NB4 (cell line): ENCODE measurements around the gene KRT83.

ENCODE experiments used
- DNase-seq: peaks from one replicate; pipeline ENCODE4 v3.0.0; 2010; ENCODE audit warnings: low read depth
- H3K4me3 ChIP-seq: one replicate; pipeline ENCODE4 v1.5.1; 2011; ENCODE audit warnings: mild to moderate bottlenecking, low read depth, low read length, moderate library complexity
- CTCF ChIP-seq: IDR thresholded peaks from one replicate; pipeline ENCODE4 v1.5.1; 2012; ENCODE audit warnings: low read depth, low read length
- MAX ChIP-seq: IDR thresholded peaks from 2 replicates; pipeline ENCODE4 v1.6.1; 2011; ENCODE audit warnings: low read depth, low read length
- MYC ChIP-seq: IDR thresholded peaks from 2 replicates; pipeline ENCODE4 v1.6.1; 2011; ENCODE audit warnings: low read depth, low read length
- POLR2A ChIP-seq: IDR thresholded peaks from 2 replicates; pipeline ENCODE4 v1.6.1; 2011; ENCODE audit warnings: mild to moderate bottlenecking; ENCODE audit not compliant: insufficient read length; ENCODE audit errors: extremely low read depth

Gene KRT83

GRCh38 chr12:52356762-52357580, 35.8 kb upstream of the KRT83 start:
- no peak for TF ChIP-seq MYC
- TF ChIP-seq MAX = no peak
- no peak for DNase-seq
- no peak overlapping the region for H3K4me3 ChIP-seq

GRCh38 chr12:52356031-52356761, 35.0 kb upstream of the KRT83 start:
- no peak for DNase-seq
- H3K4me3 ChIP-seq = no peak overlapping the region
- no peak for TF ChIP-seq POLR2A
- no peak for TF ChIP-seq MYC
- no peak for TF ChIP-seq MAX
- no peak for TF ChIP-seq CTCF

DNA sequence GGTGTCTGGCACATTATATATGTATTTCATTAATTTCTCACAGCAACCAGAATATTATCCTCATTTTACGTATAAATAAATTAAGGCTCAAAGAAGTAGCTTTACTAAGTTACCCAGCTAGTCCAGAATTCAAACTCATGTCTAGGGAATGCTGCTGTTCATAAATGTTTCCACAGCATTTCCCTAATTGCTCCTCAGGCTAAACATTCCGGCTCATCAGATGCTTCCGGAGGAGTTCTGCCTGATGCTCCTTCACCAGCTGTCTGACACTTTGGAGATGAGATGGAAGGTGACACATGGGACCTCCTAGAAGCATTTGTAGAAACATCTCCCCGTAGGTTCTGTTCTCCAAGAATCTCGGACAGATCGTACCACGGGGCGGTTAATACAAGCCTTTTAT, 34.0 kb upstream of the KRT83 start:
- DNase-seq = no peak
- H3K4me3 ChIP-seq = no peak overlapping the region
- no peak for TF ChIP-seq POLR2A
- no peak for TF ChIP-seq CTCF
- TF ChIP-seq MAX = no peak
- no peak for TF ChIP-seq MYC

DNA sequence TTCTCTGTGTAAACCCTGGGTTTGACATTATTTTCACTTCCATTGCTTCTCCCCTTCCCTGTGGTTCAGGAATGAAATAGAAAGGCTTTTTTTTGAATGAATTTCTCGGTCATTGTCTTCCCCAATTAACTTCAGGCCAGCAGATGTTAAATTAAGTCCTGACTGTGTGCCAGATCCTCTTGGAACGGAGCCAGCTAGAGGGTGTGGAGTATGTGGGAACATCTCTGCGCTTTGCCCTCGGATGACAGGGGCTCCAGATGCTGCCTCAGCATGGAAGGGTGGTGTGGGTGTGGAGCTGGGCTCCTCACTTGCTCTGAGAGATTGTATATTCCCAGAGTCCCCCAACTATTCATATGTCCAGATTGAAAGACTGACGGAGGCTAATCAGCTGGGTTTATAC, 33.0 kb upstream of the KRT83 start:
- no peak for DNase-seq
- TF ChIP-seq MYC (no peak), CTCF (no peak)
- H3K4me3 ChIP-seq = no peak overlapping the region

DNA sequence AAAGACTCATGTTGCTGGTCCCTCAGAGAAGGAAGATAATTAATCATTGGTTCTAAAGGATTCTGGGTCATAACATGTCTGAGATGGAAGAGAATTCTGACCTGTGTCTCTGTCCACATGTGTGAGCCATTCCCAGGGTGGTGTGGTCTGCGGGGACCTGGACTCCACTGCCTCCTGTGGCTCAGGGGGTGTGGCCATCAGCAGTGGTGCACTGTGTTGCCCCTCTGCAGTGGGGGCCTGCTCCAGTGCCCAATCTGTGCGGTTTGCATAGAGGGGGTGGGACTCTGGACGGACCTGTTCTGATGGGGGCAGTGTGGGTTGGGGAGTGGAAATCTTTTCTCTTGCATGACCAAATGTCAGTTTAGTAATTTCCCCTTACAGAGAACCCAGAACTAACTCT, 32.6 kb upstream of the KRT83 start:
- no peak for DNase-seq
- TF ChIP-seq MYC (no peak), CTCF (no peak), POLR2A (no peak), MAX (no peak)
- no peak overlapping the region for H3K4me3 ChIP-seq

GRCh38 chr12:52352951-52353350, 31.8 kb upstream of the KRT83 start:
- TF ChIP-seq MAX = no peak
- TF ChIP-seq MYC = no peak
- no peak for TF ChIP-seq POLR2A
- TF ChIP-seq CTCF = no peak
- H3K4me3 ChIP-seq = no peak overlapping the region

More at GRCh38 chr12:52352951-52353350, 31.8 kb upstream of the KRT83 start:
- DNase-seq = no peak
